Ishikawa (cell line): ENCODE measurements around the gene BCR.

Experiments used
- CEBPB ChIP-seq: IDR thresholded peaks from 2 replicates; pipeline ENCODE4 v1.6.1; 2012
- CREB1 ChIP-seq: IDR thresholded peaks from 2 replicates; pipeline ENCODE4 v1.6.1; 2012; ENCODE audit warnings: low read depth
- EGR1 ChIP-seq: IDR thresholded peaks from 2 replicates; pipeline ENCODE4 v1.6.1; 2012
- EP300 ChIP-seq: IDR thresholded peaks from 2 replicates; pipeline ENCODE4 v1.6.1; 2012; ENCODE audit warnings: borderline replicate concordance
- FOXM1 ChIP-seq: IDR thresholded peaks from 2 replicates; pipeline ENCODE4 v1.6.1; 2012; ENCODE audit warnings: low read depth, borderline replicate concordance
- NFIC ChIP-seq: IDR thresholded peaks from 2 replicates; pipeline ENCODE4 v1.6.1; 2012
- RAD21 ChIP-seq: IDR thresholded peaks from 2 replicates; pipeline ENCODE4 v1.6.1; 2012; ENCODE audit warnings: low read depth
- TAF1 ChIP-seq: IDR thresholded peaks from 2 replicates; pipeline ENCODE4 v1.6.1; 2012; ENCODE audit warnings: low read depth, mild to moderate bottlenecking
- TCF12 ChIP-seq: IDR thresholded peaks from 2 replicates; pipeline ENCODE4 v1.6.1; 2012; ENCODE audit warnings: low read depth
- TEAD4 ChIP-seq: IDR thresholded peaks from 2 replicates; pipeline ENCODE4 v1.6.1; 2012
- YY1 ChIP-seq: IDR thresholded peaks from 2 replicates; pipeline ENCODE4 v1.6.1; 2012; ENCODE audit warnings: low read depth
- ZBTB7A ChIP-seq: IDR thresholded peaks from 2 replicates; pipeline ENCODE4 v1.6.1; 2012; ENCODE audit warnings: low read depth
- TF ChIP-seq, protein P1 (sequence below): IDR thresholded peaks from 2 replicates; pipeline ENCODE4 v1.6.1; 2012
- TF ChIP-seq, protein P2 (sequence below): IDR thresholded peaks from 2 replicates; pipeline ENCODE4 v1.6.1; 2012; ENCODE audit warnings: low read depth, mild to moderate bottlenecking
- TF ChIP-seq, protein P3 (sequence below): IDR thresholded peaks from 2 replicates; pipeline ENCODE4 v1.6.1; 2012

Gene BCR

DNA sequence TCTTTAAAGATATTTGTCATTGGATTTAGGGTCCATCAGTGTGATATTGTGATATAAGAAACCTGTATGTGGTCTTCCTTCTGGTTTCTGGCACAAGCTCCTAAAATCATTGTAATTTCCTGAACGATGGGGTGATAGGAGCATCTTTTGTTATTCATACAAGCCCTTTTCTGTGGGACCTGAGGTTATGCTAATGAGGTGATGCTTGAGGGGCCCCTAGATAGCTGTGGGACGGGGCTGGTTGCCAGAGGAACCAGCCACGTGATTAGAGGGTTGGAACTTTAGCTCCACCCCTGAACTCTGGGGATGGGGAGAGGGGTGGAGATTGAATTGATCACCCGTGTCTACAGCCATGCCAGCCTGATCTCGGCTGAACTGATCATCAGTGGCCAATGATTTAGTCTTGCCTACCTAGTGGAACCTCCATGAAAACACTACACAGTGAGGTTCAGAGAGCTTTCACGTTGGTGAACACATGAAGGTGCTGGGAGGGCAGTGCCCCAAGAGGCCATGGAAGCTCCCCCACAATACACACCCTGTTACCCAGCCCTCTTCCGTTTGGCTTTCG, 62.8 kb downstream of the BCR start:
- TF ChIP-seq FOXM1, result no peak
- no peak for TF ChIP-seq YY1
- TF ChIP-seq CEBPB, result no peak
- TF ChIP-seq RAD21, result no peak
- TF ChIP-seq TEAD4, result no peak
- no peak for TF ChIP-seq CREB1
- TF ChIP-seq, protein P1, sequence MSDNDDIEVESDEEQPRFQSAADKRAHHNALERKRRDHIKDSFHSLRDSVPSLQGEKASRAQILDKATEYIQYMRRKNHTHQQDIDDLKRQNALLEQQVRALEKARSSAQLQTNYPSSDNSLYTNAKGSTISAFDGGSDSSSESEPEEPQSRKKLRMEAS, result no peak
- TF ChIP-seq, protein P2, sequence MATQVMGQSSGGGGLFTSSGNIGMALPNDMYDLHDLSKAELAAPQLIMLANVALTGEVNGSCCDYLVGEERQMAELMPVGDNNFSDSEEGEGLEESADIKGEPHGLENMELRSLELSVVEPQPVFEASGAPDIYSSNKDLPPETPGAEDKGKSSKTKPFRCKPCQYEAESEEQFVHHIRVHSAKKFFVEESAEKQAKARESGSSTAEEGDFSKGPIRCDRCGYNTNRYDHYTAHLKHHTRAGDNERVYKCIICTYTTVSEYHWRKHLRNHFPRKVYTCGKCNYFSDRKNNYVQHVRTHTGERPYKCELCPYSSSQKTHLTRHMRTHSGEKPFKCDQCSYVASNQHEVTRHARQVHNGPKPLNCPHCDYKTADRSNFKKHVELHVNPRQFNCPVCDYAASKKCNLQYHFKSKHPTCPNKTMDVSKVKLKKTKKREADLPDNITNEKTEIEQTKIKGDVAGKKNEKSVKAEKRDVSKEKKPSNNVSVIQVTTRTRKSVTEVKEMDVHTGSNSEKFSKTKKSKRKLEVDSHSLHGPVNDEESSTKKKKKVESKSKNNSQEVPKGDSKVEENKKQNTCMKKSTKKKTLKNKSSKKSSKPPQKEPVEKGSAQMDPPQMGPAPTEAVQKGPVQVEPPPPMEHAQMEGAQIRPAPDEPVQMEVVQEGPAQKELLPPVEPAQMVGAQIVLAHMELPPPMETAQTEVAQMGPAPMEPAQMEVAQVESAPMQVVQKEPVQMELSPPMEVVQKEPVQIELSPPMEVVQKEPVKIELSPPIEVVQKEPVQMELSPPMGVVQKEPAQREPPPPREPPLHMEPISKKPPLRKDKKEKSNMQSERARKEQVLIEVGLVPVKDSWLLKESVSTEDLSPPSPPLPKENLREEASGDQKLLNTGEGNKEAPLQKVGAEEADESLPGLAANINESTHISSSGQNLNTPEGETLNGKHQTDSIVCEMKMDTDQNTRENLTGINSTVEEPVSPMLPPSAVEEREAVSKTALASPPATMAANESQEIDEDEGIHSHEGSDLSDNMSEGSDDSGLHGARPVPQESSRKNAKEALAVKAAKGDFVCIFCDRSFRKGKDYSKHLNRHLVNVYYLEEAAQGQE, result no peak
- TF ChIP-seq, protein P3, sequence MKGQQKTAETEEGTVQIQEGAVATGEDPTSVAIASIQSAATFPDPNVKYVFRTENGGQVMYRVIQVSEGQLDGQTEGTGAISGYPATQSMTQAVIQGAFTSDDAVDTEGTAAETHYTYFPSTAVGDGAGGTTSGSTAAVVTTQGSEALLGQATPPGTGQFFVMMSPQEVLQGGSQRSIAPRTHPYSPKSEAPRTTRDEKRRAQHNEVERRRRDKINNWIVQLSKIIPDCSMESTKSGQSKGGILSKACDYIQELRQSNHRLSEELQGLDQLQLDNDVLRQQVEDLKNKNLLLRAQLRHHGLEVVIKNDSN, result no peak
- no peak for TF ChIP-seq TAF1
- no peak for TF ChIP-seq EGR1
- TF ChIP-seq EP300, result no peak
- TF ChIP-seq NFIC, result no peak
- TF ChIP-seq ZBTB7A, result no peak
- TF ChIP-seq TCF12, result no peak

DNA sequence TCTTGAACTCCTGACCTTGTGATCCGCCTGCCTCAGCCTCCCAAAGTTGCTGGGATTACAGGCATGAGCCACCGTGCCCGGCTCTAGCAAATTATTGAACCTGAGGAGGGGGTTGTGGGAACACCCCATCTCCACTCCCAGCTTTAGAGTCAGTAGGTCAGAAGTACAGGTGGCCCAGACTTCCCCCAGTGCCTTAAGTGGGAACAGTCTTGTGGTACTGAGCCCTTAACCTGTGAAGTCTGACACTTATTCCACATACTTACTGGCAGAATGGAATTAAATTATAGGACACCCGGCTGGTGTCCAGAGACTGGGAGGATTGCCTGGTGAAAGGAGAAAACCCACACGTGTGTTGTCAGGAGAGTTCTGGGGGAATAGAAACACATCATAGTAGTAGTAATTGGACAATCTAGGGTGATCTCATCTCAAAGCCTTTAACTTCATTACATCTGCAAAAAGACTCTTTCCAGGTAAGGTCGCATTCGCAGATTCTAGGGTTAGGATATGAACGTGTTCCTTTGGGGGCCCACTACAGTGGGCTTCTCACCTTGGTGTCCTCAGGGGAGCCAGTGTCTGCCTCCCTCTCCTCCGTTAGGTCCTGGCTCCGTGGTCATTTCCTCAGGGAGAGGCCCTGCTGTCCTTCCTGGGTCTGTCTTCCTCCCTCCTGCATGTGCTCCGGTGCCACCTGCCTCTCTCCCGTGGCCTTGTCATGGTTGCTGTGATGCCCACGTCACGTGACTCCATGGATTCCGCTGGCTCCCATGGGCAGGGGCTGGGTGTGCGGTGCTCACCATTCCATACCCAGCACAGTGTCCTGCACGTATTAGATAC, 63.8 kb downstream of the BCR start:
- TF ChIP-seq ZBTB7A (no peak), EP300 (no peak), NFIC (no peak)
- TF ChIP-seq, protein P3, result no peak
- TF ChIP-seq, protein P1, result no peak

DNA sequence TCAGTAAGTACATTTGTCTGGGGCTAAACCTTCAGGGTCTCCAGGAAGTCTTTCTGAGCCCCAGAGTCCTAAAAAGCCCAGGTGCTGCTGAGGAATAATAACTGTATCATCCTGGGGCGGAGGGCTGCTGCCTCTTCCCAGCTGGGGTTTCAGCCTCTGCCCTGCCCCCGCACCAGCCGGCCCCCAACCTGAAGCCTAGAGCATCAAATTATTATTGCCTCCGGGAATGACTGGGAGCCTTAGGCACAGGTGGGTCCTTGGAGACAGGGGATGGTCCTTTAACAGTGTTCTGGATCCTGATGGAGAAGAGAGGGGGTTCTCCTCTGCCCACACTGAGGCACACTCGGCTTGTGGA, 64.4 kb downstream of the BCR start:
- TF ChIP-seq EGR1 (no peak), EP300 (no peak), CREB1 (no peak), FOXM1 (no peak), TCF12 (no peak), NFIC (no peak), YY1 (no peak), RAD21 (no peak), ZBTB7A (no peak), TAF1 (no peak), TEAD4 (no peak), CEBPB (no peak)
- TF ChIP-seq, protein P3, result no peak
- TF ChIP-seq, protein P2, result no peak
- TF ChIP-seq, protein P1, result no peak

DNA sequence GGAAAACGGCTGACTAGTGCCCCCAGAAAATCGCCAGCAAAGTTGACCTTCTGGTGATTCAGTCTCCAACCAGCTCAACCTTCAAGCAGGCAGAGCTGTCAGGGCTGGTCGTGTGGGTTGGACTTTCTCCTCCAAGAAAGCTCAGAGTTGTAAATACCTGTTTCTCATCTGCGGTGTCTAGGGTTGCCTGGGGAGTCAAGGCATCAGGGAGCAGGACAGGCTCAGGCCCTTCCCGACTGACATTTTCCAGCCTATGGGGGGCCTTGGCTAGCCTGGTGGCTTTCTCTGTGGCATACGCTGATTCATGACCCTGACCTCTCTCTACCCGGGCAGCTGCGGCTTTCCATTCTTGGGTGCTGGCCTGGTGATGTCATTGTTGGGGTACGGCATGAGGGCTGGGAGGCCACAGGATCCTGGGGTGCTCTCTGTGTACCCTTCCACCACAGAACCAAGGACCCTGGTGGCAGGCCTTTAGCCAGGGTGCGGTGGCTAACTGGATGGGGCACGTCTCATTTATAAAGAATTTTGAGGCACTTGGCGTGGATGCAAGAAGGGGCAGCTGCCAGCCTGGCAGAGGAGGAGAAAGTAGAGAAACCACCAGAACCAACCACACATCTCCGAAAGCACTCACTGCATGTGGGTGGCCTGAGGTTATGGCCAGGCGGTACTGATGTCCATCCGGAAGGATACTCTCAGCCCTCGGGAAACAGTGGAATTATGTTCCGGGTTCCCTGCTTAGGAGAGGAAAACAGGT, 64.9 kb downstream of the BCR start:
- no peak for TF ChIP-seq YY1
- TF ChIP-seq NFIC, result no peak
- TF ChIP-seq EP300, result no peak
- TF ChIP-seq RAD21, result no peak
- no peak for TF ChIP-seq TAF1
- TF ChIP-seq CREB1, result no peak
- no peak for TF ChIP-seq EGR1

DNA sequence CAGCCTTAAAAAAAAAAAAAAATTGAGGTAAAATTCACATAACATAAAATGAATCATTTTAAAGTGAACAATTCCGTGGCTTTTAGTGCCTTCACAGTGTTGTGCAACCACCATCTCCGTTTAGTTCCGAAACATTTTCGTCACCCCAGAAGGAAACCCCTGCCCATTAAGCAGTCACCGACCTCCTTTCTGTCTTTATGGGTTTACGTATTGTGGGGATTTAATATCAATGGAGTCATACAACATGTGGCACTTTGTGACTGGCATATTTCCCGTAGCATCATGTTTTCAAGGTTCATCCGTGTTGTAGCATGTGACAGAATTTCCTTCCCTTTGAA, 65.5 kb downstream of the BCR start:
- TF ChIP-seq EGR1 (no peak), RAD21 (no peak), CEBPB (no peak), TCF12 (no peak), CREB1 (no peak), FOXM1 (no peak)
- TF ChIP-seq, protein P3, result no peak
- TF ChIP-seq, protein P2, result no peak
